HepG2 (cell line): ENCODE results near the gene LMNTD1. TPM values are rescaled to one million over a fixed set of nuclear protein-coding genes. Genes with fewer than 3 reads are reported as not detected.

Experiments
- ATAC-seq: fragments of 200-7000 bp; cut with Tn5 transposase; 3 replicates; pipeline ENCODE4 v1.9.1; 2020; ENCODE audit warnings: mild to moderate bottlenecking, moderate library complexity
- BruUV-seq: library from RNA; stranded (reverse); fragments of 400-500 nt; replicated peaks from 2 replicates; lab custom pipeline; 2021; lab: Mats Ljungman, UMichigan
- CTCF ChIA-PET: fragments of 300-600 bp; formaldehyde crosslinking; extraction: SDS; loops from one replicate; lab custom pipeline; 2021; ENCODE audit warnings: low total read pairs, inconsistent platforms, low intra/inter-chr PET ratio; lab: Yijun Ruan, JAX
- POLR2A ChIA-PET: fragments of 350-600 bp; sonication (Branson Sonifier 250); formaldehyde crosslinking; loops from one replicate; lab custom pipeline; 2020; ENCODE audit warnings: antibody characterized with exemption, inconsistent platforms; lab: Yijun Ruan, JAX
- DNase-seq: peaks from one replicate; pipeline ENCODE4 v3.0.0-alpha.2; 2015; ENCODE audit warnings: low spot score
- FAIRE-seq: peaks from 3 replicates; lab custom pipeline; 2011; peaks lifted over from hg19 to GRCh38; lab: Jason Lieb, UNC
- H2AFZ ChIP-seq: one replicate; pipeline ENCODE4 v1.6.1; 2011; ENCODE audit warnings: low read length, inconsistent platforms
- H3K27ac ChIP-seq: fragments of 300-600 bp; 3 replicates; pipeline ENCODE4 v1.8.0; 2011; ENCODE audit warnings: mixed run types, mild to moderate bottlenecking, mixed read lengths, low read length, inconsistent platforms; ENCODE audit not compliant: insufficient read depth; ENCODE audit errors: extremely low read length
- H3K27me3 ChIP-seq, 2 experiments: fragments of 200-600 bp in 1 of 2; 2 replicates in 1 of 2; 3 replicates in 1 of 2; pipeline versions ENCODE4 v1.6.0 to v1.8.0; 2011; ENCODE audit warnings: low read length in 2 of 2, mild to moderate bottlenecking in 2 of 2, moderate library complexity in 2 of 2, inconsistent platforms in 1 of 2; ENCODE audit not compliant: insufficient read depth in 2 of 2, control insufficient read depth in 1 of 2
- H3K36me3 ChIP-seq, 2 experiments: fragments of 200-600 bp in 1 of 2; replicated peaks in 1 of 2; 2 replicates in 1 of 2; 3 replicates in 1 of 2; pipeline versions ENCODE4 v1.5.1 to v1.8.0; 2011; ENCODE audit warnings: low read length in 2 of 2, inconsistent platforms in 1 of 2; ENCODE audit not compliant: insufficient read depth in 2 of 2, control insufficient read depth in 1 of 2
- H3K4me1 ChIP-seq: 2 replicates; pipeline ENCODE4 v1.5.1; 2012; ENCODE audit warnings: low read length, inconsistent platforms; ENCODE audit not compliant: insufficient read depth
- H3K4me2 ChIP-seq: 2 replicates; pipeline ENCODE4 v1.6.0; 2011; ENCODE audit warnings: low read depth, low read length, inconsistent platforms
- H3K4me3 ChIP-seq, 3 experiments: fragments of 200-600 bp in 1 of 3; sonication (generic), shearing (Covaris generic) in 1 of 3; replicated peaks in 1 of 3; 2 replicates each; pipeline ENCODE4 v1.5.1; 2011 to 2016; ENCODE audit warnings: low read length in 3 of 3, inconsistent platforms in 2 of 3, low read depth in 2 of 3, mild to moderate bottlenecking in 2 of 3, control low read depth in 1 of 3, mixed read lengths in 1 of 3; ENCODE audit not compliant: insufficient read depth in 1 of 3
- H3K79me2 ChIP-seq: one replicate; pipeline ENCODE4 v1.6.1; 2011; ENCODE audit warnings: low read length, inconsistent platforms; ENCODE audit not compliant: insufficient read depth
- H3K9ac ChIP-seq: 2 replicates; pipeline ENCODE4 v1.6.0; 2011; ENCODE audit warnings: mild to moderate bottlenecking, low read depth, low read length, inconsistent platforms; ENCODE audit not compliant: insufficient read depth
- H3K9me3 ChIP-seq: 2 replicates; pipeline ENCODE4 v1.5.1; 2012; ENCODE audit warnings: mild to moderate bottlenecking, low read length
- H4K20me1 ChIP-seq: 2 replicates; pipeline ENCODE4 v1.6.0; 2011; ENCODE audit warnings: inconsistent platforms, mild to moderate bottlenecking, low read length, moderate library complexity; ENCODE audit not compliant: insufficient read depth
- ATF7 ChIP-seq, 2 experiments: fragments of 450-650 bp in 1 of 2; sonication (generic) in 1 of 2; formaldehyde crosslinking in 1 of 2; IDR thresholded peaks; 2 replicates each; pipeline versions ENCODE4 v1.4.0 to v1.6.1; 2016 to 2020; ENCODE audit warnings: antibody characterized with exemption in 1 of 2, mild to moderate bottlenecking in 1 of 2, missing genetic modification reagents in 1 of 2
- CHD2 ChIP-seq: IDR thresholded peaks from 2 replicates; pipeline ENCODE4 v1.6.1; 2011; ENCODE audit warnings: low read depth, low read length, improper control_type of control experiment
- CREB1 ChIP-seq, 2 experiments: fragments of 450-650 bp in 1 of 2; IDR thresholded peaks; 2 replicates each; pipeline ENCODE4 v1.6.1; 2016 to 2017; ENCODE audit warnings: control low read depth in 1 of 2, mild to moderate bottlenecking in 1 of 2, missing compliant biosample characterization in 1 of 2, missing genetic modification characterization in 1 of 2
- HOXA9 ChIP-seq: sonication (generic); formaldehyde crosslinking; IDR thresholded peaks from 2 replicates; pipeline ENCODE4 v1.8.1; 2022; ENCODE audit warnings: missing genetic modification reagents, mild to moderate bottlenecking, moderate library complexity, borderline replicate concordance
- NAIF1 ChIP-seq: sonication (generic); formaldehyde crosslinking; IDR thresholded peaks from 2 replicates; pipeline ENCODE4 v1.5.0; 2020; ENCODE audit warnings: mild to moderate bottlenecking, missing genetic modification reagents, borderline replicate concordance
- SMC3 ChIP-seq: IDR thresholded peaks from 2 replicates; pipeline ENCODE4 v1.6.1; 2011; ENCODE audit warnings: low read length, improper control_type of control experiment
- SOX6 ChIP-seq, 2 experiments: fragments of 450-650 bp in 1 of 2; sonication (generic) in 1 of 2; formaldehyde crosslinking in 1 of 2; IDR thresholded peaks; 2 replicates each; pipeline versions ENCODE4 v1.4.0 to v1.6.1; 2017 to 2020; ENCODE audit warnings: antibody characterized with exemption in 1 of 2, mild to moderate bottlenecking in 1 of 2, missing genetic modification reagents in 1 of 2
- WIZ ChIP-seq: sonication (generic); formaldehyde crosslinking; IDR thresholded peaks from 2 replicates; pipeline ENCODE4 v1.5.1; 2020; ENCODE audit warnings: mild to moderate bottlenecking, missing genetic modification reagents
- XBP1 ChIP-seq: sonication (generic); formaldehyde crosslinking; IDR thresholded peaks from 2 replicates; pipeline ENCODE4 v1.5.0; 2020; ENCODE audit warnings: missing genetic modification reagents
- ZFP41 ChIP-seq: sonication (generic); formaldehyde crosslinking; IDR thresholded peaks from 2 replicates; pipeline ENCODE4 v1.4.0; 2020; ENCODE audit warnings: mild to moderate bottlenecking, missing genetic modification reagents, borderline replicate concordance
- ZNF317 ChIP-seq: sonication (generic); formaldehyde crosslinking; IDR thresholded peaks from 2 replicates; pipeline ENCODE4 v1.5.0; 2020; ENCODE audit warnings: mild to moderate bottlenecking, missing genetic modification reagents
- ZNF383 ChIP-seq: sonication (generic); formaldehyde crosslinking; IDR thresholded peaks from 2 replicates; pipeline ENCODE4 v1.4.0; 2020; ENCODE audit warnings: missing genetic modification reagents, mild to moderate bottlenecking, borderline replicate concordance
- ZXDC ChIP-seq: sonication (generic); formaldehyde crosslinking; IDR thresholded peaks from 2 replicates; pipeline ENCODE4 v1.5.0; 2020; ENCODE audit warnings: mild to moderate bottlenecking, missing genetic modification reagents
- WGBS: methylation state at CpG from one replicate; pipeline ENCODE4 v1.1.6; 2017; ENCODE audit warnings: low lambda C conversion rate; 5-methylcytosine and 5-hydroxymethylcytosine counted together
- in situ Hi-C: cut with HindIII; loops from 2 replicates; pipeline ENCODE4 v1.10.0; 2017; ENCODE audit warnings: low pct_unique_long_range_greater_than_20kb; ENCODE audit not compliant: extremely low pct_ligation_motif_present
- intact Hi-C: fragments of 100-400 bp; cut with micrococcal nuclease; formaldehyde crosslinking; loops from one replicate; pipeline ENCODE4 v1.10.0; 2022; ENCODE audit not compliant: unreplicated experiment
- polyA plus RNA-seq, 8 experiments: library from polyadenylated mRNA; depleted of rRNA in 3 of 8; stranded (reverse) in 7 of 8; unstranded in 1 of 8; fragments of >200 nt; fragmentation: Illumina TruSeq in 4 of 8; extraction: Trizol in 4 of 8; gene quantifications; 2 replicates each; pipeline versions ENCODE4 v1.2.1 to v1.2.3, GENCODE V29; 2011 to 2016; ENCODE audit warnings: low read depth in 4 of 8, missing spikeins in 1 of 8, mixed read lengths in 1 of 8; ENCODE audit not compliant: insufficient read depth in 1 of 8
- total RNA-seq, 5 experiments: library from RNA; depleted of rRNA; stranded (reverse); fragments of >200 nt; fragmentation: Illumina TruSeq; extraction: Trizol; gene quantifications; 2 replicates each; pipeline ENCODE4 v1.2.3, GENCODE V29; 2016; ENCODE audit warnings: low read depth in 1 of 5
- TF ChIP-seq, protein P1 (sequence below): sonication (generic); formaldehyde crosslinking; IDR thresholded peaks from 2 replicates; pipeline ENCODE4 v1.5.1; 2020; ENCODE audit warnings: missing genetic modification reagents, mild to moderate bottlenecking, borderline replicate concordance

Gene LMNTD1
- total and polyA plus RNA-seq, 2 of the 13 experiments (the other 11 are each of a cell fraction or from before 2014, with no cell fraction given) = not detected

DNA sequence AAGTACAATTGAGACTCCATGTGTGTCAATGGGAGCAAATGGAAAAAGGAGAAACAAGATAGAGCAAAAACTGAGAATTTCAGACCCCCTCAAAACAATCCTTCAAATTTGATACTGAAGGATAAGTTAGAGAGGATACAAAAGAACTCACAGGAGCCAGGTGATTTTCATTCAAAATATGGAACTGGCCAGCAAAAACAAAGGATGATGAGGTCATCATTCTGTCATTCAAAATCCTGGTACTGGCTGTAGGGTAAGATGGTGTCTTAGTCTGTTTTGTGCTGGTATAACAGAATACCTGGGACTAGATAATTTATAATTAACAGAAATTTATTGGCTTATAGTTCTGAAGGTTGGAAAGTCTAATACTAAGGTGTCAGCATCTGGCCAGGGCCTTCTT is 80.6 kb downstream of the LMNTD1 start:
- no peak for DNase-seq
- no peak overlapping the region for H3K27ac ChIP-seq
- H3K4me3 ChIP-seq = no peak overlapping the region
- H3K27me3 ChIP-seq = no peaks in the 10 kb centered on the region; a peak in 1 of 5 replicates
- no peaks in the 10 kb centered on the region for H4K20me1 ChIP-seq
- ChIA-PET POLR2A (no interaction called here), CTCF (no interaction called here)
- H3K4me2 ChIP-seq = no peak overlapping the region
- ATAC-seq = no peak
- intact Hi-C loops = no loop called here
- no peaks in the 10 kb centered on the region for H3K79me2 ChIP-seq
- no peaks in the 10 kb centered on the region for H3K9me3 ChIP-seq
- in situ Hi-C loops = no loop called here
- no peaks in the 10 kb centered on the region for H3K4me1 ChIP-seq
- FAIRE-seq = no peak
- no peak overlapping the region for H3K9ac ChIP-seq
- no TSS peak for BruUV-seq
- H3K36me3 ChIP-seq = no peaks in the 10 kb centered on the region
- no peak overlapping the region for H2AFZ ChIP-seq
- TF ChIP-seq CREB1 (IDR thresholded peaks at IDR 0.05) = 0 out of 2 replicates have a peak, but pooled peaks have one; percentile 17
- TF ChIP-seq CREB1 (CRISPR knock-in tag; IDR thresholded peaks at IDR 0.05) = no peak
- no peak for TF ChIP-seq ZNF317 (CRISPR knock-in tag)
- no peak for TF ChIP-seq WIZ
- peak; percentile 86 for TF ChIP-seq ATF7 (IDR thresholded peaks at IDR 0.05)
- no peak for TF ChIP-seq ATF7 (CRISPR knock-in tag; IDR thresholded peaks at IDR 0.05)

- Histone ChIP-seq H3K36me3 (no peaks in the 10 kb centered on the region), H3K4me1 (no peaks in the 10 kb centered on the region), H2AFZ (no peak overlapping the region), H3K27me3 (no peaks in the 10 kb centered on the region; a peak in 1 of 5 replicates), H3K9me3 (no peaks in the 10 kb centered on the region), H3K4me2 (no peak overlapping the region), H3K4me3 (no peak overlapping the region), H3K9ac (no peak overlapping the region), H3K27ac (no peak overlapping the region), H4K20me1 (no peaks in the 10 kb centered on the region), H3K79me2 (no peaks in the 10 kb centered on the region)
- CTCF ChIA-PET = no interaction called here
- FAIRE-seq (no peak), ATAC-seq (no peak), DNase-seq (no peak)
- POLR2A ChIA-PET = no interaction called here
- WGBS = 4% methylated on average over 2 of the region's 2 CpGs
- intact Hi-C loops = no loop called here
- in situ Hi-C loops = no loop called here
- BruUV-seq = no TSS peak
- TF ChIP-seq CHD2 = no peak
- TF ChIP-seq XBP1 (CRISPR knock-in tag) = no peak
- TF ChIP-seq, protein P1, sequence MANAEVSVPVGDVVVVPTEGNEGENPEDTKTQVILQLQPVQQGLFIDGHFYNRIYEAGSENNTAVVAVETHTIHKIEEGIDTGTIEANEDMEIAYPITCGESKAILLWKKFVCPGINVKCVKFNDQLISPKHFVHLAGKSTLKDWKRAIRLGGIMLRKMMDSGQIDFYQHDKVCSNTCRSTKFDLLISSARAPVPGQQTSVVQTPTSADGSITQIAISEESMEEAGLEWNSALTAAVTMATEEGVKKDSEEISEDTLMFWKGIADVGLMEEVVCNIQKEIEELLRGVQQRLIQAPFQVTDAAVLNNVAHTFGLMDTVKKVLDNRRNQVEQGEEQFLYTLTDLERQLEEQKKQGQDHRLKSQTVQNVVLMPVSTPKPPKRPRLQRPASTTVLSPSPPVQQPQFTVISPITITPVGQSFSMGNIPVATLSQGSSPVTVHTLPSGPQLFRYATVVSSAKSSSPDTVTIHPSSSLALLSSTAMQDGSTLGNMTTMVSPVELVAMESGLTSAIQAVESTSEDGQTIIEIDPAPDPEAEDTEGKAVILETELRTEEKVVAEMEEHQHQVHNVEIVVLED (CRISPR knock-in tag) = no peak
- TF ChIP-seq HOXA9 (CRISPR knock-in tag) = no peak
- no peak for TF ChIP-seq SMC3
- no peak for TF ChIP-seq ZXDC (CRISPR knock-in tag)
- TF ChIP-seq NAIF1 (CRISPR knock-in tag) = no peak
- no peak for TF ChIP-seq SOX6 (IDR thresholded peaks at IDR 0.05)
- TF ChIP-seq SOX6 (CRISPR knock-in tag; IDR thresholded peaks at IDR 0.05) = no peak
- TF ChIP-seq ZNF383 (CRISPR knock-in tag) = no peak
- no peak for TF ChIP-seq ZFP41 (CRISPR knock-in tag)
These were observed 83.2 kb downstream of the LMNTD1 start for GRCh38 chr12:25469861-25470260.
